Measurements from ENCODE around the gene KCNH4.
"Not testable (repeated sequence)": the region's sequence is repeated elsewhere in the genome, so short reads cannot be mapped to it uniquely, and the experiment has no call there.

KCNH4 gene

GRCh38 chr17:42225646-42226045, 44.7 kb upstream of the KCNH4 start:
- no peak for TF ChIP-seq CTCF (IDR thresholded peaks at IDR 0.05; ENCODE audit: low read depth, low read length)
- TF ChIP-seq EZH2phosphoT487 (IDR thresholded peaks at IDR 0.05; ENCODE audit: low read depth), result no peak
- Histone ChIP-seq H3K9me3 (ENCODE audit: insufficient read depth, low read length) (no peaks in the 10 kb centered on the region), H2AFZ (ENCODE audit: low read depth, low read length) (no peak overlapping the region), H4K20me1 (ENCODE audit: insufficient read depth, low read length) (0 out of 2 replicates have a peak, but pooled peaks cover 3% of the 10 kb centered on the region), H3K79me2 (ENCODE audit: low read length) (peaks cover 4% of the 10 kb centered on the region; the same call in 1 of the 2 replicates), H3K27ac (ENCODE audit: low read length) (no peak overlapping the region), H3K4me3 (ENCODE audit: low read length) (no peak overlapping the region), H3K4me2 (ENCODE audit: low read length) (no peak overlapping the region), H3K27me3 (ENCODE audit: low read depth, low read length) (no peaks in the 10 kb centered on the region), H3K9ac (ENCODE audit: low read length) (no peak overlapping the region), H3K4me1 (ENCODE audit: low read length) (no peaks in the 10 kb centered on the region), H3K36me3 (replicated peaks; ENCODE audit: low read depth, low read length) (peaks cover 29% of the 10 kb centered on the region)

GRCh38 chr17:42224651-42225050, 43.7 kb upstream of the KCNH4 start:
- Histone ChIP-seq H3K36me3 (replicated peaks; ENCODE audit: low read depth, low read length) (peaks cover 29% of the 10 kb centered on the region), H4K20me1 (ENCODE audit: insufficient read depth, low read length) (no peaks in the 10 kb centered on the region), H3K4me3 (ENCODE audit: low read length) (no peak overlapping the region), H3K9ac (ENCODE audit: low read length) (no peak overlapping the region), H3K4me2 (ENCODE audit: low read length) (no peak overlapping the region), H3K4me1 (ENCODE audit: low read length) (no peaks in the 10 kb centered on the region), H3K27me3 (ENCODE audit: low read depth, low read length) (no peaks in the 10 kb centered on the region), H3K27ac (ENCODE audit: low read length) (no peak overlapping the region), H2AFZ (ENCODE audit: low read depth, low read length) (no peak overlapping the region), H3K79me2 (ENCODE audit: low read length) (no peaks in the 10 kb centered on the region), H3K9me3 (ENCODE audit: insufficient read depth, low read length) (no peaks in the 10 kb centered on the region)
- TF ChIP-seq EZH2phosphoT487 (IDR thresholded peaks at IDR 0.05; ENCODE audit: low read depth), result no peak

- Histone ChIP-seq H3K36me3 (replicated peaks; ENCODE audit: low read depth, low read length) (peaks cover 33% of the 10 kb centered on the region), H3K9me3 (ENCODE audit: insufficient read depth, low read length) (no peaks in the 10 kb centered on the region)
- TF ChIP-seq CTCF (IDR thresholded peaks at IDR 0.05; ENCODE audit: low read depth, low read length), result peak; percentile 60
- TF ChIP-seq EZH2phosphoT487 (IDR thresholded peaks at IDR 0.05; ENCODE audit: low read depth), result no peak
Measured at GRCh38 chr17:42221886-42222745, 41.2 kb upstream of the KCNH4 start.

GRCh38 chr17:42219280-42219679, 38.3 kb upstream of the KCNH4 start:
- H3K36me3 ChIP-seq (replicated peaks; ENCODE audit: low read depth, low read length), result peaks cover 47% of the 10 kb centered on the region
- not testable (repeated sequence) for H4K20me1 ChIP-seq (ENCODE audit: insufficient read depth, low read length); H3K79me2 ChIP-seq (ENCODE audit: low read length); H3K4me1 ChIP-seq (ENCODE audit: low read length); H3K9ac ChIP-seq (ENCODE audit: low read length); H3K27me3 ChIP-seq (ENCODE audit: low read depth, low read length); H3K27ac ChIP-seq (ENCODE audit: low read length); H2AFZ ChIP-seq (ENCODE audit: low read depth, low read length); H3K4me3 ChIP-seq (ENCODE audit: low read length); H3K4me2 ChIP-seq (ENCODE audit: low read length); H3K9me3 ChIP-seq (ENCODE audit: insufficient read depth, low read length)

More at GRCh38 chr17:42221886-42222745, 41.2 kb upstream of the KCNH4 start:
- no peak overlapping the region for H2AFZ ChIP-seq (ENCODE audit: low read depth, low read length)
- no peak overlapping the region for H3K4me3 ChIP-seq (ENCODE audit: low read length)
- H3K9ac ChIP-seq (ENCODE audit: low read length), result no peak overlapping the region
- no peak overlapping the region for H3K4me2 ChIP-seq (ENCODE audit: low read length)
- no peaks in the 10 kb centered on the region for H3K79me2 ChIP-seq (ENCODE audit: low read length)
- H3K4me1 ChIP-seq (ENCODE audit: low read length), result no peaks in the 10 kb centered on the region
- no peaks in the 10 kb centered on the region for H3K27me3 ChIP-seq (ENCODE audit: low read depth, low read length)
- H4K20me1 ChIP-seq (ENCODE audit: insufficient read depth, low read length), result no peaks in the 10 kb centered on the region
- H3K27ac ChIP-seq (ENCODE audit: low read length), result no peak overlapping the region

GRCh38 chr17:42214156-42214555, 33.2 kb upstream of the KCNH4 start:
- H3K79me2 ChIP-seq (ENCODE audit: low read length), result no peaks in the 10 kb centered on the region
- no peak overlapping the region for H2AFZ ChIP-seq (ENCODE audit: low read depth, low read length)
- H3K9ac ChIP-seq (ENCODE audit: low read length), result no peak overlapping the region
- H3K4me1 ChIP-seq (ENCODE audit: low read length), result no peaks in the 10 kb centered on the region
- peaks cover 54% of the 10 kb centered on the region for H3K36me3 ChIP-seq (replicated peaks; ENCODE audit: low read depth, low read length)
- no peak overlapping the region for H3K4me3 ChIP-seq (ENCODE audit: low read length)
- H4K20me1 ChIP-seq (ENCODE audit: insufficient read depth, low read length), result no peaks in the 10 kb centered on the region
- no peaks in the 10 kb centered on the region for H3K27me3 ChIP-seq (ENCODE audit: low read depth, low read length)
- H3K9me3 ChIP-seq (ENCODE audit: insufficient read depth, low read length), result no peaks in the 10 kb centered on the region
- no peak overlapping the region for H3K27ac ChIP-seq (ENCODE audit: low read length)
- H3K4me2 ChIP-seq (ENCODE audit: low read length), result no peak overlapping the region
- TF ChIP-seq EZH2phosphoT487 (IDR thresholded peaks at IDR 0.05; ENCODE audit: low read depth) (no peak), CTCF (IDR thresholded peaks at IDR 0.05; ENCODE audit: low read depth, low read length) (no peak)
